ENCODE data around the gene FGFR4. TPM values are rescaled to one million over a fixed set of nuclear protein-coding genes. Genes with fewer than 3 reads are reported as not detected.

FGFR4 gene
- total RNA-seq, 4 donors from 2014 or later: 15.3 to 86.2 (median 22.2) TPM

Other genes starting within 250 kb of the FGFR4 start
- 1 to 10 TPM; 2.6 to 6.0 (median 4.7) TPM for gene HK3, start 187.6 kb upstream of the FGFR4 start, total RNA-seq
- gene UIMC1, start 80.1 kb upstream of the FGFR4 start, total RNA-seq: 100 to 1,000 TPM in 1 of 4 donors, 10 to 100 TPM in 3; 25.1 to 213 (median 34.6) TPM
- 10 to 100 TPM; 10.1 to 19.5 (median 12.6) TPM for gene ZNF346, start 64.2 kb upstream of the FGFR4 start, total RNA-seq
- gene NSD1, start 46.9 kb downstream of the FGFR4 start, total RNA-seq: 10 to 100 TPM; 32.6 to 84.9 (median 60.7) TPM
- gene RAB24, start 216.8 kb downstream of the FGFR4 start, total RNA-seq: 10 to 100 TPM; 38.2 to 68.1 (median 51.8) TPM
- 100 to 1,000 TPM in 3 of 4 donors, 10 to 100 TPM in 1; 52.1 to 192 (median 142) TPM for gene PRELID1, start 216.9 kb downstream of the FGFR4 start, total RNA-seq
- 100 to 1,000 TPM in 1 of 4 donors, 10 to 100 TPM in 3; 10.8 to 257 (median 21.7) TPM for gene MXD3, start 225.0 kb downstream of the FGFR4 start, total RNA-seq

All from transverse colon (tissue), 4 donors.